Cerebellar nuclear complex (tissue), 1 donor: Measurements from ENCODE around the gene MARK3.
"Not testable (repeated sequence)": the region's sequence is repeated elsewhere in the genome, so short reads cannot be mapped to it uniquely, and the experiment has no call there.

ENCODE experiments used
- DNase-seq, 2 experiments: peaks; one replicate each; lab custom pipeline; 2025; lab: John Stamatoyannopoulos, UW

MARK3 gene

DNA sequence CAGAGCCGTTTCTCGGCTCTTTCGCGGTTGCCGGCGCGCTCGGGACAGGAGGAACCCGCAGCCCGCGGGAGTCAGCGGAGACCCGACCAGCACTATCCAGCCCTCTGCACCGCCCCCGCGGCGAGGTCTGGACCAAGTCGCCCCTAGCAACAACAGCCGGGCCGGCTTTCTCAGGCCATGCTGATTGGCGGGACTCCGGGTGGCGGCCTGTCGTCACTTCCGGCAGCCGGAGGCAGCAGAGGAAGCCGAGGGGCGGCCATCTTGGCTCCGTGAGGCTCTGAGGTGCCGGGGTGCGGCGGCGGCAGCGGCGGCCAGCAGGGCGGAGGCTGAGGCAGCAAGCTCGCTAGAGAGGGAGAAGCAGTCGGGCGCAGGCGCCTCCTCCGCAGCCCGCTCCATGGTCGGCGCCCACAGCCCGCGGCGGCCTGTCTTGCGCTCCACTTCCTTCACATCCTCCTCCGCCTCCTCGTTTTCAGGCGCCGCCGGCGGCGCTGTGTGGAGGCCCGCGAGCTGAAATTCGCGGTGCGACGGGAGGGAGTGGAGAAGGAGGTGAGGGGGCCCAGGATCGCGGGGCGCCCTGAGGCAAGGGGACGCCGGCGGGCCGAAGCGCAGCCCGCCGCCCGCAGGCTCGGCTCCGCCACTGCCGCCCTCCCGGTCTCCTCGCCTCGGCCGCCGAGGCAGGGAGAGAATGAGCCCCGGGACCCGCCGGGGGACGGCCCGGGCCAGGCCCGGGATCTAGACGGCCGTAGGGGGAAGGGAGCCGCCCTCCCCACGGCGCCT, at the start of gene MARK3:
MARK3 (plus strand) TSS at position 264 of the 777 bp plus-strand sequence. CDS start 615 bp downstream, outside the sequence.
- DNase-seq, result peak; percentile 92 to 93

DNA sequence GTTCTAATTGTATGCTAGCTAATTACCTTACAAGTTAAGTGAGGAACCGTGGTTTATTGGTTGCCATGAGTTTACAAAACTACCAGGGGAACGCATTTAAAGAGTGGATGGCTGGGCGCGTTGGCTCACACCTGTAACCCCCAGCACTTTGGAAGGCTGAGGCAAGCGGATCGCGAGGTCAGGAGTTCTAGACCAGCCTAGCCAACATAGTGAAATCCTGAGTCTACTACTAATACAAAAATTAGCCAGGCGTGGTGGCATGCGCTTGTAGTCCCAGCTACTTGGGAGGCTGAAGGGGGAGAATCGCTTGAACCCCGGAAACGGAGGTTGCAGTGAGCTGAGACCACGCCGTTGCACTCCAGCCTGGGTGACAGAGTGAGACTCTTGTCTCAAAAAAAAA, 49.0 kb upstream of the MARK3 start:
- DNase-seq, result no peak

DNA sequence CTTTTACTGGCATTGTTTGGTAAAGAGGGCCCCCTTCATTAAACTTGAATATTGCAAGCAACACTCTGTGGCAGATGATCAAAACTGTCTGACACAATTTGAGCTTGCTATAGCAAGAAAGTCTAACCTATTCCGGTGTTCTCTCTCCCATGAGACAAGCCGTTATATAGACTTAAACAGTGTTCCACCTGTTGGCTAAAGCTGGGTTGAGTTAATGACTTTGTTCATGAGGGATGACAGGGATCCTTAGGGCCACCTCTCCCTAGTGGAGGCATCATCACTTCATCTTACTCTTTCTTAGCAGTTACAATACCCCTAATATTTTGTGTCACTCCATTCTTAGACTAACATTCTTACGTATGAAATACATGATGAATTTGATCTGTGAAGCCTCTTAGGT, 47.4 kb upstream of the MARK3 start:
- no peak for DNase-seq

- no peak for DNase-seq
Measured at GRCh38 chr14:103339561-103339960, 45.7 kb upstream of the MARK3 start.

GRCh38 chr14:103340480-103341212, 44.6 kb upstream of the MARK3 start:
- DNase-seq, result no peak

DNA sequence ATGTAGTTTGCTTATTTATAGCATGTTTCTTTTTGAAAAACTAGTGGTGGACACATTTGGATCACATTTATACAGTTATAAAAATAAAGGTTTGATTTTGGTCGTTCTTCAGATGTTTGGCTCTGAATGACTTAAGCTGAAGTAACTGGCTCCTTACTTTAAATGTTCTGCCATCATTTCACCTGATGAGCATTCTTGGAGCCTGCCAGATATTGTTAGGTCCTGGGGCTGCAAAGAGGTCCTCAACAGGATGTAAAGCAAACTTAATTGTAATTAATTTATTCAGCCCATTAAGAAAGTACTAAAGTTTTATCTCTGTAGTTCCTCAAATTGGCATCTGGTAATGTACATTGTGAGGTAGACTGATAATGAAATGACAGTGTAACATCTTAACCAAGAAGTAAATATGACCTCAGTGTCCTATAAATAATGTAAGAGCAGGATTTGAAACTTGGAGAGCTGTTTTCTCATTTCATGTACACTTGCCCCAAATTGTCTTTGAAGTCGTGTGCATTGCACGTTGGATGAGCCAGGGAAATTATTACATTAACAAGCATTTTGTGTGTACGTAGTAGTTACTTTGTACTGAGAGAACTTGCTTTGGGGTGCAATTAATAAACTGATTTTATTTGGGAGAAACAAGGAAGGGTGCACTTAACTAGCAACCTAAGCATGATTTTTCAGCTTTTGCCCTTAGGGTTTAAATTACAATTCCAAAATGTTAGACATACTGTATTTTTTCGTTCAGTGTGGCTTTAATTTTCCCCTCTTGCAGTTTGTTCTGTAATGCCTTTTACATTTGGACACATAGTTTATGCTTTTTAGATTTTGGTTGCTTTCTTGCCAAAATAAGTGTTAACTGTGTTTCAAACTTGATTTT, 43.7 kb upstream of the MARK3 start:
- DNase-seq, result no peak

DNA sequence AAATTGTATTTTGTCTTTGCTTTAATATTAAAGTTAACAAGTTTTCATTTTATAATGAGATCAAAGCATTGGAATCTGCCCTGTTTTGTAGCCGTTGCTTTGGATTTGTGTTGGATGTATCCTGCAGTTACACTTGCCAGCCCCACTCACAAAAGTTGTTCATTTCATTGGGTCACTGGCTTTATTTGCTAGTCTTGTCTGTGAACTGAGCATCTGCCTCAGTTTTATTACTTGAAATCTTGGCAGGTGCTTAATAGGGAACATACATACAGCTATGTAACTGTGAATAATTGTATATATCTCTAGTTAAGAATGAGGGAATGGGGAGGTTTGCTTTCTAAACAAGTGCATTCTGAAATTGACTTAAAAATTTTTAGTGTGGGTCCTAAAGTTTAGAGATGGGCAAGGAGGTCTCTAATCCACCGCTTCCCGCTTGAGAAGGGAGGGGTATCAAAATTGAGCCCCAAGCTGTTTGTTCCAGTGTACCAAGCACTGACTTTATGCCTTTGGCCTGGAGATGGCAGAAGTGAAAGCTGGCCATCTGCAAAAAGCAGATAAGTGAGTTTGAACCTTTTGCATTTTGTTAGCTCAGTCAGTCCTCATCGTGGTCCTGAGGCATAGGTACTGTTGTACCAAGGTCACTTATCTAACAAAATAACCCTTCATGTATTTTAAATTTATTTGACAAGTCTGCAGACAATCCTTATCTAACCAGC, 41.9 kb upstream of the MARK3 start:
- DNase-seq, result no peak

DNA sequence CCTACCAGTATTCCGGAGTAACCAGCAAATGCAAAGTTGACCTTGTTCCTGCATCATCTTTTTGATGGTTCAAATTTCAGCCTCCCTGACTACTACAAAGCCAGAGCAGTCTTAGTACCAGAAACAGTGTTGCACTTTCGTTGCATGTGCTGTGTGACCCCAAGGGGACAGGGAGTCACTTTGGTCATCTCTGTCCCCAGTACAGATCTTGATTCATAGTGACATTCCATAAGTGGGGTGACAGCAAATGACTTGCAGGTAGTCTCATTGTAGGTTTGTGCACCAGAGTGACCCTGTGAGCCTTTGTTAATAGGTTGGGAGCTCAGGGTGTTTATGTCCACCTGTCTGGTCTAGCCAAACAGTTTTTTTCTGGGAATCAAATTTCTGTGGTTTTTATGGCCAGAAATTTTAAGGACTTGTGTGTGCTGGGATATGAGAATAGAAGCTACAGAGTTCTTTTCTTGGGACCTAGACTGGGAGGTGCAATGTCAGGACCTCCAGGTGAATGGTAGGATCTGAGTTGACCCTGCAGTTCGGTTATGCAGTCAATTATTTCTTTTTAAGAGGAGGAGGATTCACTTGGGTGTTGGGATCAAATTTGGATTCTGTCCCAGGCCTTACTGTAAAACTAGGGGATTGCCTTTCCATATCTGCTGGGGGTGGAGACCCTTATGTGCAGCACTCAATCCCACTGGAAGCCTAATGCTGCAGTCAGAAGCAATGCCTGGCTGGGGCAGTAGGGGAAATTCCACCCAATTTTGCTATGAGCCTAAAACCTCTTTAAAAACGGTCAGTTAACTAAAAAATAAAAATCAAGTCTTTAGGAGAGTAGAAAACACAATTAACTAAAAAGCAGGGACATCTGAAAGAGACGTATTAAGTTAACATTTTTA, 41.1 kb upstream of the MARK3 start:
- no peak for DNase-seq

GRCh38 chr14:103346286-103346685, 38.9 kb upstream of the MARK3 start:
- DNase-seq, result no peak

GRCh38 chr14:103347091-103347815, 38.0 kb upstream of the MARK3 start:
- no peak for DNase-seq

DNA sequence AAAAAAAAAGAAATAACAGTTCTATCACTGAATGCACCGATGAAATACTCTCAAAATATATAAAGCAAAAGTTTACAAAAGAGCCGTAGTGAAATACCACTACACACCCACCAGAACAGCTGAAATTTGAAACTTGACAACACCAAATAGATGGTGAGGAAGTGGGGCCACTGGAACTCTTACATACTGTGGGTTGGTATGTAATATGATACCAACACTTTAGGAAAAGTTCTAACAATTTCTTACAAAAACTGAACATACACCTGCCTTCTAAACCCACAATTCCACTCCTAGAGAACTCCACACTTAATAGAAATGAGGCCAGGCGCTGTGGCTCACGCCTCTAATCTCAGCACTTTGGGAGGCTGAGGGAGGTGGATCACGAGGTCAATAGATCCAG, 37.1 kb upstream of the MARK3 start:
- no peak for DNase-seq

DNA sequence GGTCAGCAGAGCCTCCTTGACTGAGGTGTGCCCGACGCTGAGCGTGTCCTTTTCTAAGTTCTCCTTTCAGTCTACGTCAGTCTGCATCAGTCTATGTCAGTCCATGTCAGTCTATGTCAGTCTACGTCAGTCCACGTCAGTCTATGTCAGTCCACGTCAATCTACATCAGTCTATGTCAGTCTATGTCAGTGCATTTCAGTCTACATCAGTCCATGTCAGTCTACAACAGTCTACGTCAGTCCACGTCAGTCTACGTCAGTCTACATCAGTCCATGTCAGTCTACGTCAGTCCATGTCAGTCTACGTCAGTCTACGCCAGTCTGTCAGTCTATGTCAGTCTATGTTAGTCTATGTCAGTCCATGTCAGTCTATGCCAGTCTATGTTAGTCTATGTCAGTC, 35.2 kb upstream of the MARK3 start:
- DNase-seq, result no peak

DNA sequence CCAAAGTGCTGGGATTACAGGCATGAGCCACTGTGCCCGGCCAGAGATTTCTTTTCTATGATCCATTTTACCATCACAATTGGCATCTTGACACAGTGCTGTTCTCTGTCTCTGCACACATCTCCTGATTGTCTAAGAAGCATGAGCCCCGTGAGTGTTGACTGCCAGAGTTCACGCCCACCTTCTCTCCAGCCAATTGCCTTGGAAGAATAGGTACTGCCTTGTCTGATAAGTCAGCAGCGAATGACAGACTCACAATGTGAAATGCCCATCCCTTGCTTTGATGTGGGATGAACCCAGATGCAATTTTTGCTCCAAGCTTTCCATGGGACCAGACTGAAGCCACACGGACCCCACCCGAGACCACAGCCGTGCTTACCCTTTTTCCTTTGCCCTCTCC, 31.9 kb upstream of the MARK3 start:
- no peak for DNase-seq

GRCh38 chr14:103354141-103354540, 31.1 kb upstream of the MARK3 start:
- DNase-seq, result no peak

GRCh38 chr14:103356024-103356682, 29.1 kb upstream of the MARK3 start:
- no peak for DNase-seq

DNA sequence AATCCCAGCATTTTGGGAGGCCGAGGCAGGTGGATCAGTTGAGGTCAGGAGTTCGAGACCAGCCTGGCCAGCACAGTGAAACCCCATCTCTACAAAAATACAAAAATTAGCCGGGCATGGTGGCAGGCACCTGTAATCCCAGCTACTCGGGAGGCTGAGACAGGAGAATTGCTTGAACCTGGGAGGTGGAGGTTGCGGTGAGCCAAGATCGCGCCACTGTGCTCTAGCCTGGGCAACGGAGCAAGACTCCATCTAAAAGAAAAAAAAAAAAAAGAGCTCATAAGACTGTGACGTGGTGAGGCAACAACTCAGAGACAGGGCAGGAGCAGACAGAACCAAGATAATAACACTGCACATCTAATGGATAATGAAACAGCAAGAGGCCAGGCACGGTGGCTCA, 27.7 kb upstream of the MARK3 start:
- DNase-seq, result not testable (repeated sequence)

- DNase-seq, result no peak
Measured at GRCh38 chr14:103360548-103360947, 24.7 kb upstream of the MARK3 start.

- no peak for DNase-seq
Measured at GRCh38 chr14:103361867-103362266, 23.3 kb upstream of the MARK3 start.

- DNase-seq, result no peak
Measured at GRCh38 chr14:103362780-103363179, 22.4 kb upstream of the MARK3 start.

GRCh38 chr14:103366741-103367140, 18.5 kb upstream of the MARK3 start:
- no peak for DNase-seq
